Transverse colon (tissue), 4 donors: ENCODE measurements around the gene LEPROT. TPM values are rescaled to one million over a fixed set of nuclear protein-coding genes. Genes with fewer than 3 reads are reported as not detected.

Experiments used
- DNase-seq: peaks from one replicate; pipeline ENCODE4 v3.0.0-alpha.2; 2019
- H3K27ac ChIP-seq, 4 donors: fragments of 200-600 bp; sonication (generic); 2 replicates each; pipeline ENCODE4 v1.5.1; 2016 to 2018; ENCODE audit warnings: inconsistent platforms in 4 of 4
- H3K27me3 ChIP-seq: fragments of 200-600 bp; sonication (generic); 2 replicates; pipeline ENCODE4 v1.5.1; 2017; ENCODE audit warnings: inconsistent platforms
- H3K36me3 ChIP-seq, 4 donors: fragments of 200-600 bp; sonication (generic); 2 replicates each; pipeline ENCODE4 v1.5.1; 2017 to 2019; ENCODE audit warnings: inconsistent platforms in 4 of 4
- H3K4me1 ChIP-seq, 4 donors: fragments of 200-600 bp; sonication (generic); 2 replicates each; pipeline ENCODE4 v1.5.1; 2017 to 2020; ENCODE audit warnings: inconsistent platforms in 4 of 4
- H3K4me3 ChIP-seq, 4 donors: fragments of 200-600 bp; sonication (generic); 1 replicate in 1 of 4; 2 replicates in 3 of 4; pipeline versions ENCODE4 v1.5.1 to v1.6.1; 2017 to 2019; ENCODE audit warnings: inconsistent platforms in 4 of 4
- H3K9me3 ChIP-seq, 2 donors: fragments of 200-600 bp; sonication (generic); 2 replicates each; pipeline ENCODE4 v1.5.1; 2017 to 2019; ENCODE audit warnings: inconsistent platforms in 2 of 2
- CTCF ChIP-seq, 5 experiments: fragments of 200-600 bp in 3 of 5; fragments of 450-650 bp in 2 of 5; sonication (generic) in 3 of 5; IDR thresholded peaks; 1 replicate in 2 of 5; 2 replicates in 3 of 5; pipeline ENCODE4 v1.5.1; 2016 to 2017; ENCODE audit warnings: antibody characterized with exemption in 5 of 5, inconsistent platforms in 3 of 5, mild to moderate bottlenecking in 2 of 5, moderate library complexity in 1 of 5
- EP300 ChIP-seq: sonication (generic); formaldehyde crosslinking; IDR thresholded peaks from one replicate; pipeline ENCODE4 v1.6.1; 2017; ENCODE audit warnings: antibody characterized with exemption, low read depth
- POLR2A ChIP-seq: fragments of 450-650 bp; IDR thresholded peaks from one replicate; pipeline ENCODE4 v1.6.1; 2016; ENCODE audit warnings: antibody characterized with exemption, mild to moderate bottlenecking, moderate library complexity
- POLR2AphosphoS5 ChIP-seq, 3 donors: sonication (generic); formaldehyde crosslinking; IDR thresholded peaks; one replicate each; pipeline ENCODE4 v1.6.1; 2016; ENCODE audit warnings: antibody characterized with exemption in 3 of 3
- WGBS, 2 donors: methylation state at CpG; one replicate each; pipeline ENCODE4 v1.1.5; 2018; ENCODE audit warnings: low coverage in 1 of 2; 5-methylcytosine and 5-hydroxymethylcytosine counted together
- in situ Hi-C, 4 donors: fragments of 200-750 bp; cut with MboI; loops; one replicate each; pipeline versions ENCODE4 v1.15.0 to v1.15.1; 2017; ENCODE audit warnings: low sequenced_read_pairs in 3 of 4, low pct_ligation_motif_present in 1 of 4, low pct_unique_long_range_greater_than_20kb in 1 of 4
- intact Hi-C: fragments of 100-400 bp; cut with DNase I; formaldehyde crosslinking; loops from one replicate; pipeline ENCODE4 v1.15.1; 2023; ENCODE audit warnings: low total_unique reads
- total RNA-seq, 4 donors: library from RNA; depleted of rRNA; stranded (reverse); fragments of >200 nt; gene quantifications; one replicate each; pipeline ENCODE4 v1.1.0, GENCODE V29; 2016

The LEPROT gene
- total RNA-seq, 4 donors from 2014 or later: 14.1 to 69.4 (median 36.6) TPM

- peaks cover 0 to 7% (median 0%) of the 10 kb centered on the region in 4 donors for H3K4me1 ChIP-seq
- 86 to 90% methylated on average over 2 to 3 of the region's 3 CpGs for WGBS, 2 donors
- H3K9me3 ChIP-seq: no peaks in the 10 kb centered on the region
- H3K27me3 ChIP-seq: no peaks in the 10 kb centered on the region
- no peak overlapping the region for H3K4me3 ChIP-seq
- H3K36me3 ChIP-seq: peaks cover 0 to 12% (median 0%) of the 10 kb centered on the region in 4 donors
- TF ChIP-seq EP300 (no peak), CTCF (IDR thresholded peaks at IDR 0.05) (no peak), POLR2A (no peak), POLR2AphosphoS5 (IDR thresholded peaks at IDR 0.05) (no peak)
- no peak overlapping the region for H3K27ac ChIP-seq
- in situ Hi-C loops: loop anchor here in 3 of 4 donors (5.0 to 25.0 kb wide), 2 partner anchors 253 kb away; no protein-coding TSS in a partner anchor
- intact Hi-C loops: no loop called here
- DNase-seq: no peak
These were observed 14.3 kb downstream of the LEPROT start for GRCh38 chr1:65434760-65435159.

GRCh38 chr1:65435987-65436386 is 15.5 kb downstream of the LEPROT start:
- H3K27ac ChIP-seq: no peak overlapping the region
- no peak for DNase-seq
- H3K9me3 ChIP-seq: no peaks in the 10 kb centered on the region
- no peaks in the 10 kb centered on the region for H3K27me3 ChIP-seq
- WGBS, 2 donors: 71 to 83% methylated on average over 2 of the region's 2 CpGs
- TF ChIP-seq POLR2A (no peak), POLR2AphosphoS5 (IDR thresholded peaks at IDR 0.05) (no peak), EP300 (no peak), CTCF (IDR thresholded peaks at IDR 0.05) (no peak)
- H3K4me1 ChIP-seq: peaks cover 0 to 7% (median 0%) of the 10 kb centered on the region in 4 donors
- no peak overlapping the region for H3K4me3 ChIP-seq
- intact Hi-C loops (no loop called here), in situ Hi-C loops (loop anchor here in 2 of 4 donors (25.0 kb wide), 1 partner anchor 251 kb away; no protein-coding TSS in a partner anchor)
- H3K36me3 ChIP-seq: peaks cover 0 to 12% (median 0%) of the 10 kb centered on the region in 4 donors

- Histone ChIP-seq H3K4me1 (no peaks in the 10 kb centered on the region), H3K4me3 (no peak overlapping the region), H3K36me3 (peaks cover 0 to 4% (median 0%) of the 10 kb centered on the region in 4 donors), H3K27me3 (no peaks in the 10 kb centered on the region), H3K9me3 (no peaks in the 10 kb centered on the region), H3K27ac (no peak overlapping the region)
- 90 to 94% methylated on average over 6 to 7 of the region's 7 CpGs for WGBS, 2 donors
- no peak for DNase-seq
- TF ChIP-seq POLR2A (no peak), POLR2AphosphoS5 (IDR thresholded peaks at IDR 0.05) (no peak), EP300 (no peak), CTCF (IDR thresholded peaks at IDR 0.05) (no peak)
- in situ Hi-C loops: loop anchor here in 2 of 4 donors (25.0 kb wide), 1 partner anchor 250 kb away; no protein-coding TSS in a partner anchor
- intact Hi-C loops: no loop called here
These were observed 17.1 kb downstream of the LEPROT start for GRCh38 chr1:65437616-65438015.

GRCh38 chr1:65440322-65440900 is 19.9 kb downstream of the LEPROT start:
- no peak for DNase-seq
- intact Hi-C loops (no loop called here), in situ Hi-C loops (loop anchor here in 2 of 4 donors (25.0 kb wide), 1 partner anchor 247 kb away; no protein-coding TSS in a partner anchor)
- TF ChIP-seq POLR2A: no peak
- no peak for TF ChIP-seq POLR2AphosphoS5 (IDR thresholded peaks at IDR 0.05)
- no peak for TF ChIP-seq EP300
- Histone ChIP-seq H3K4me3 (no peak overlapping the region), H3K36me3 (no peaks in the 10 kb centered on the region), H3K9me3 (no peaks in the 10 kb centered on the region), H3K4me1 (no peaks in the 10 kb centered on the region), H3K27ac (no peak overlapping the region), H3K27me3 (no peaks in the 10 kb centered on the region)
- 85 to 92% methylated on average over 12 of the region's 12 CpGs for WGBS, 2 donors
